Upper lobe of right lung (tissue), 1 donor: ENCODE measurements around the gene UST. TPM values are rescaled to one million over a fixed set of nuclear protein-coding genes. Genes with fewer than 3 reads are reported as not detected.
A peak's percentile ranks its signal among the peaks of the same experiment; 100 is the strongest.
"Not testable (repeated sequence)": the region's sequence is repeated elsewhere in the genome, so short reads cannot be mapped to it uniquely, and the experiment has no call there.

Experiments
- ATAC-seq: fragments of 200-7000 bp; cut with Tn5 transposase; one replicate; pipeline ENCODE4 v1.9.1; 2020; ENCODE audit warnings: mild to moderate bottlenecking, moderate library complexity
- DNase-seq: peaks from one replicate; pipeline ENCODE4 v3.0.0-alpha.2; 2020
- H3K27ac ChIP-seq: fragments of 200-600 bp; one replicate; pipeline ENCODE4 v1.8.0; 2022
- H3K27me3 ChIP-seq: fragments of 200-600 bp; one replicate; pipeline ENCODE4 v1.8.0; 2022; ENCODE audit warnings: mild to moderate bottlenecking
- H3K36me3 ChIP-seq: fragments of 200-600 bp; one replicate; pipeline ENCODE4 v1.8.0; 2022
- H3K4me1 ChIP-seq: fragments of 200-600 bp; one replicate; pipeline ENCODE4 v1.8.0; 2022
- H3K4me3 ChIP-seq: fragments of 200-600 bp; one replicate; pipeline ENCODE4 v1.8.0; 2022; ENCODE audit warnings: mild to moderate bottlenecking
- H3K9me3 ChIP-seq: fragments of 200-600 bp; one replicate; pipeline ENCODE4 v1.8.0; 2022
- intact Hi-C: fragments of 100-400 bp; cut with DNase I; formaldehyde crosslinking; loops from one replicate; pipeline ENCODE4 v1.11.0; 2022
- total RNA-seq: library from RNA; stranded (reverse); fragmentation: NEBNext Ultra II Directional; extraction: Animal tissue kit (Norgen Biotek cat#: 25700); gene quantifications from one replicate; pipeline ENCODE4 v1.2.1, GENCODE V29; 2021
- TF ChIP-seq, protein P1 (sequence below): fragments of 200-600 bp; IDR thresholded peaks from one replicate; pipeline ENCODE4 v1.8.0; 2022; ENCODE audit warnings: antibody characterized with exemption
- donor health status: DM: no; HTN: yes; CAD: no; lungs with severe emphysema.

The UST gene
- total RNA-seq, 1 donor from 2014 or later, result 11.8 TPM

DNA sequence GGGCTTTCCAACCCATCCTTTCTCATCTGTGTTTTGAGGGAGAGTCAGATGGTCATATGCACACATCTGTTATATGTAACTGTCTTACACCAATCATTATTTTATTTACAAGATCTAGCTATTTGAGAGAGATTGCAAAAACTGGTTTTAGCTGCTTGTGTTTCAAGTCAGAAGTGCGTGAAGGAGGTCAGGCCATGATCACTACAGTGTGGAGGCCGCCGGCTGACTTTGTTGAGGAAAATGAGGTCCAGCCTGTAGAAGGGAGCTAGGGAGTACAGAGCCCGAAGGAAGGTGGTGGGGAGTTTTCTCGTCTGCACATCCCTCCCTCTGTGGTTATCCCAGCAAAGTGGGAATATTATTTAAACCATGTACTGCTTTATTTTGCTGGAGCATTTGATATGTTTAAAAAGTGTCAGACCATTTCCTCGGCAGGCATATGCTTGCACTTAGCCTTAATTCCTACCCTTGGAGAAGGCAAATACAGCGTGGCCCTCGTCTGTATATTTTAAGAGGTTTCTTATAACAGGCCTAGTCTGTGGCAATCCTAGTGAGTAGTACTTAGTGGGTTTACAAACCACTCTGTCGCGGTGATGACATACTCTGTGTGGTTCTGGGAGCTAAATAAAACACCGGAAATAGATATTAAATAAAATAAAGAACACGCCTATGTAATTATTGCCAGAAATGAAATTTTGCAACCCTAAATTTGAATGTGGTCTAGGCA lies 95.6 kb downstream of the UST start:
- Histone ChIP-seq H3K9me3 (no peaks in the 10 kb centered on the region), H3K36me3 (no peaks in the 10 kb centered on the region), H3K4me3 (no peak overlapping the region), H3K27me3 (no peaks in the 10 kb centered on the region), H3K4me1 (no peaks in the 10 kb centered on the region), H3K27ac (no peak overlapping the region)
- DNase-seq, result no peak
- ATAC-seq, result peak; percentile 87
- TF ChIP-seq, protein P1, sequence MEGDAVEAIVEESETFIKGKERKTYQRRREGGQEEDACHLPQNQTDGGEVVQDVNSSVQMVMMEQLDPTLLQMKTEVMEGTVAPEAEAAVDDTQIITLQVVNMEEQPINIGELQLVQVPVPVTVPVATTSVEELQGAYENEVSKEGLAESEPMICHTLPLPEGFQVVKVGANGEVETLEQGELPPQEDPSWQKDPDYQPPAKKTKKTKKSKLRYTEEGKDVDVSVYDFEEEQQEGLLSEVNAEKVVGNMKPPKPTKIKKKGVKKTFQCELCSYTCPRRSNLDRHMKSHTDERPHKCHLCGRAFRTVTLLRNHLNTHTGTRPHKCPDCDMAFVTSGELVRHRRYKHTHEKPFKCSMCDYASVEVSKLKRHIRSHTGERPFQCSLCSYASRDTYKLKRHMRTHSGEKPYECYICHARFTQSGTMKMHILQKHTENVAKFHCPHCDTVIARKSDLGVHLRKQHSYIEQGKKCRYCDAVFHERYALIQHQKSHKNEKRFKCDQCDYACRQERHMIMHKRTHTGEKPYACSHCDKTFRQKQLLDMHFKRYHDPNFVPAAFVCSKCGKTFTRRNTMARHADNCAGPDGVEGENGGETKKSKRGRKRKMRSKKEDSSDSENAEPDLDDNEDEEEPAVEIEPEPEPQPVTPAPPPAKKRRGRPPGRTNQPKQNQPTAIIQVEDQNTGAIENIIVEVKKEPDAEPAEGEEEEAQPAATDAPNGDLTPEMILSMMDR, result no peak
- intact Hi-C loops, result no loop called here

DNA sequence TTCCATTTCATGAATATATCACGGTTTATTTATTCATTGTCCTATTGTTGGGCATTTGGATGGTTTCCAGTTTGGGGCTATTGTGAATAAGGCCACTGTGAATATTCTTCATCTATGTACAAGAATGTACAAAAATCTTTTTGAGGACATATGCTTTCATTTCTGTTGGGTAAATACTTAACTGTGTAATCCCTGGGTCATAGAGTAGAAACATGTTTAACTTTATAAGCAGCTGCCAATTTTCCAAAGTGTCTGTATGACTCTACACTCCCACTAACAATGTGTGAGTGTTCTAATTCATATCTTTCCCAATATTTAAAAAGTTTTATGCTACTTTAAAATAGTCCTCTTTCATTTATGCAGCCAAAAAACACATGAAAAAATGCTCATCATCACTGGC lies 98.6 kb downstream of the UST start:
- no peaks in the 10 kb centered on the region for H3K9me3 ChIP-seq
- H3K27me3 ChIP-seq, result no peaks in the 10 kb centered on the region
- H3K4me3 ChIP-seq, result no peak overlapping the region
- no peak overlapping the region for H3K27ac ChIP-seq
- TF ChIP-seq, protein P1, result no peak
- ATAC-seq, result no peak
- intact Hi-C loops, result no loop called here
- DNase-seq, result no peak
- H3K36me3 ChIP-seq, result no peaks in the 10 kb centered on the region
- no peaks in the 10 kb centered on the region for H3K4me1 ChIP-seq

DNA sequence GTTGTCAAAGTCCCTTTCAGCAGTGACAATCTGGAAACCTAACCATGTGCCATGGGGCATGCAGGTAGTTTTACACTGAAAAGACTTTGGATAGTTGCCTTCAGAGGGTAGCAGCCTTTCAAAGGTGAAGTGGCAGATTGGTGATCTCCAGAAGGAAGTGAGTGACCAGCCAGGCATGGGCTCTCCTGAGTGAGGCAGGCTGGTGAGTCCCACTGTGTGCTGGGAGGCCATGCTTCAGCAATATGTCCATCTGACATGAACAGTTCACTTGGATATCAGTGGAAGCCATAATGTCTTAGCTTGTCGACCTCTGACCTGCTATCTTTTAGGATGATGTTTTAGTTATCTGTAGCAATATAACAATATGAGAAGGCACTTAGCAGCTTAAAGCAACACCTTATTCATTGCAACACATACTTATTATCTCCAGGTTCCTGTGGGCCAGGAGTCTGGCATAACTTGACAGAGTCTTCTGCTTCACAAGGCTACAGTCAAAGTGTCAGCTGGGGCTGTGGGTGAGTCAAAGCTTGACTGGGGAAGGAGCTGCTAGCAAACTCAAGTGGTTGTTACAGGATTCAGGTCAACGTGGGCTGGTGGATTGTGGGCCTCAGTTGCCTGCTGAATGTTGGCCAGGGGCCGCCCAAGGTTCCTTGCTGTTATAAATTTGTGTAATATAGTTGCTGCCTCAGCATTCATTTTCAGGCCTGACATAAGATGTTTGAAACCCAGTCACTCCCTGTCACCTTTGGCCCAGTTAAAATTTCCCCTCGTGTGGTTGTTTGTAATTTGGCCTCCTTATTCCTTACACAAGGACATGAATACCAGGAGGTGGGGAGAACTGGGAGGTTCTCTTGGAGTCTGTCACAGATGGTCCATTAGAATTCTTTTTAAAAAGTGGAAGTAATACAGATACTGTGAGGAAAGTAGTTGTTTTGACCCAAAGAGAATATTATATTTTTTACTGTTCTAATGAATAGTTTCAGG lies 100.2 kb downstream of the UST start:
- intact Hi-C loops, result no loop called here
- DNase-seq, result no peak
- H3K4me1 ChIP-seq, result no peaks in the 10 kb centered on the region
- H3K4me3 ChIP-seq, result no peak overlapping the region
- no peaks in the 10 kb centered on the region for H3K27me3 ChIP-seq
- H3K27ac ChIP-seq, result no peak overlapping the region
- TF ChIP-seq, protein P1, result no peak
- H3K36me3 ChIP-seq, result no peaks in the 10 kb centered on the region
- ATAC-seq, result no peak
- no peaks in the 10 kb centered on the region for H3K9me3 ChIP-seq

DNA sequence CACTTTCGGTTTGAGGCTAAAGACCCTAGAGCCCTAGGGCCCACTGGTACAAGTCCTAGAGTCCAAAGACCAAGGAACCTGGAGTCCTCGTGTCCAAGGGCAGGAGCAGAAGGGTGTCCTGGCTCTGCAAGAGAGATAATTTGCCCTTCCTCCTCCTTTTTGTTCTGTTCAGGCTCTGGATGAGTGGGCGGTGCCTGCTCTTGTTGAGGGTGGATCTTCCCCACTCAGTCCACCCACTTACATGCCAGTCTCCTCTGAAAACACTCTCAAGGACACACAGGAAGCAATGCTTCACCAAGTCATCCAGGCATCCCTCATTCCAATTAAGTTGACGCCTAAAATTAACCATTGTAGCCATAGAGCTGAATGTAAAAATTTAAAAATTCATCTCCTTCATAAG lies 102.1 kb downstream of the UST start:
- TF ChIP-seq, protein P1, result no peak
- ATAC-seq, result no peak
- Histone ChIP-seq H3K36me3 (no peaks in the 10 kb centered on the region), H3K27me3 (no peaks in the 10 kb centered on the region), H3K9me3 (no peaks in the 10 kb centered on the region), H3K27ac (no peak overlapping the region), H3K4me3 (no peak overlapping the region), H3K4me1 (peaks cover 1% of the 10 kb centered on the region)
- intact Hi-C loops, result no loop called here
- DNase-seq, result no peak

DNA sequence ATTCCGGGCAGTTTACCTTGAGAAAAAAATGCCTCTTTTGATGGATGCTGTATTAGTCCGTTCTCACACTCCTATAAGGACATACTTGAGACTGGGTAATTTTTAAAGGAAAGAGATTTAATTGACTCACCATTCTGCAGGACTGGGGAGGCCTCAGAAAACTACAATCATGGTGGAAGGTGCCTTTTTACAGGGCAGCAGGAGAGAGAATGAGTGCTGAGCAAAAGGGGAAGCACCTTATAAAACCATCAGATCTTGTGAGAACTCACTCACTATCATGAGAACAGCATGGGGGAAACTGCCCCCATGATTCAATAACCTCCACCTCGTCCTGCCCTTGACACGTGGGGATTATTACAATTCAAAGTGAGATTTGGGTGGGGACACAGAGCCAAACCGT lies 102.6 kb downstream of the UST start:
- H3K4me1 ChIP-seq, H3K27me3 ChIP-seq, ATAC-seq, H3K27ac ChIP-seq, H3K9me3 ChIP-seq, intact Hi-C loops, H3K4me3 ChIP-seq, H3K36me3 ChIP-seq, DNase-seq: not testable (repeated sequence)

DNA sequence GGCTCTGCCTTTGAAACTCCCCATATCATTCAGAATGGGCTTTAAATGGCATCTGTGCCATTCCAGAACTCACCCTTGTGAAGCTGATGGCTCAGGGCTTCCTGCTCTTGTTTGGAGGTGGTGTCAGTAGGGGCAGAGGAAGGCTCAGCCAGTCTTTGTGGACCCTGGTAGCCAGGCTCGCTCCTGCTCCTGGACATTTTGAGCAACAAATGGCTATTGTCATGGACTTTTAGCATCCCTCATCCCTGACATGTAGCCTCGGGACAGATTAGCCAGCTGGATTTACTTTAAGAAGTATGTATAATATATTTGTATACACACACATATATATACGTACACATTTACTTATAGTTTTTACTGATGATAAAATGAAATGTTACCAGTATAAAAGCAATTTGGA lies 104.1 kb downstream of the UST start:
- Histone ChIP-seq H3K27ac (no peak overlapping the region), H3K27me3 (no peaks in the 10 kb centered on the region), H3K4me3 (no peak overlapping the region), H3K9me3 (no peaks in the 10 kb centered on the region), H3K4me1 (peaks cover 8% of the 10 kb centered on the region), H3K36me3 (no peaks in the 10 kb centered on the region)
- TF ChIP-seq, protein P1, result no peak
- intact Hi-C loops, result no loop called here
- no peak for ATAC-seq
- no peak for DNase-seq
